SK-N-MC (cell line): ENCODE results near the gene COLGALT1.

ENCODE experiments used
- EZH2 ChIP-seq: fragments of 200-600 bp; sonication (generic); IDR thresholded peaks from one replicate; pipeline ENCODE4 v1.6.1; 2017; ENCODE audit warnings: antibody characterized with exemption
- POLR2AphosphoS5 ChIP-seq: IDR thresholded peaks from 2 replicates; pipeline ENCODE4 v1.6.1; 2012; ENCODE audit warnings: mild to moderate bottlenecking, low read depth, low read length, borderline replicate concordance

- TF ChIP-seq POLR2AphosphoS5: no peak
- TF ChIP-seq EZH2: no peak
Observed at GRCh38 chr19:17627921-17628320, 72.5 kb downstream of the COLGALT1 start.
